NCI-H748 (cell line): Measurements from ENCODE around the gene CUL3.
"Not testable (repeated sequence)": the region's sequence is repeated elsewhere in the genome, so short reads cannot be mapped to it uniquely, and the experiment has no call there.

Experiments used
- DNase-seq: peaks from one replicate; lab custom pipeline; 2025; ENCODE audit not compliant: unreplicated experiment; lab: John Stamatoyannopoulos, UW

The CUL3 gene

DNA sequence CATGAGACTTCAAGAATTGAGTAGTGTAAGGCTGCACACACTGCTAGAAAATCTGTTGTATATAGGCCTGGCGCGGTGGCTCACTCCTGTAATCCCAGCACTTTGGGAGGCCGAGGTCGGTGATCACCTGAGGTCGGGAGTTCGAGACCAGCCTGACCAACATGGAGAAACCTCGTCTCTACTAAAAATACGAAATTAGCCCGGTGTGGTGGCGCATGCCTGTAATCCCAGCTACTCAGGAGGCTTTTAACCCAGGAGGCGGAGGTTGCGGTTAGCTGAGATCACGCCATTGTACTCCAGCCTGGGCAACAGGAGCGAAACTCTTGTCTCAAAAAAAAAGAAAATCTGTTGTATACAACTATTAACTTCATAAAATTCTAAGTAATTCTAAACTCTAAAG, 2.1 kb downstream of the CUL3 start:
- DNase-seq = not testable (repeated sequence)

DNA sequence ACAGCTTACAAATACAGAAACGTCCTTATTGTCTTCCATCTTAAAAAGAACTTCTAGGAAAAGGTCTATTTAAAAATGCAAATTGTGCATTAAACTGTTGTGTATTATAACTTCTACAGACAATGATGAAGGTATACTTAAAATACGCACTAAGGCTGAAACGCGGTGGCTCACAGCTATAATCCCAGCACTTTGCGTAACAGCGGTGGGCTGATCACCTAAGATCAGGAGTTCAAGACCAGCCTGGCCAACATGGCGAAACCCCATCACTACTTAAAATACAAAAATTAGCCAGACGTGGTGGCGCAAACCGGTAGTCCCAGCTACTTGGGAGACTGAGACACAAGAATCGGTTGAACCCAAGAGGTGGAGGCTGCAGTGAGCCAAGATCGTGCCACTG, 4.9 kb downstream of the CUL3 start:
- no peak for DNase-seq

DNA sequence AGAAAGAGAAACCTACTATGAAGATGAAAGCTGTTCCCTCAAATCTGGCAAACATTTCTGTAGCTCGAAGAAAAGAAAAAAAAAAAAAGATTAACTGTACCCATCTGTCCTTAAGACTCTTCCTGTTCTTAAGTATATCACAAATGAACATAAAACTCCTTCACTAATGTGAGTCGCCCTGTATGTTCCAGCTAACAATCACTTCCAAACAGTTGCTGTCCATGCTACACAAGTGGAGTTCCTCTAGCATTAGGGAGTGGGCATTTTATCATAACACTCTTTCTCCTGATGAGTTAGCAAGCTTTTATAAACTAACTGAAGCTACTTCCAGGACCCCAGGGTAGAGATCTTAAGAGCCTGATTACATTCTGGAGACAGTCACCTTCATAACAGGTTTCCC, 5.8 kb downstream of the CUL3 start:
- DNase-seq = no peak

DNA sequence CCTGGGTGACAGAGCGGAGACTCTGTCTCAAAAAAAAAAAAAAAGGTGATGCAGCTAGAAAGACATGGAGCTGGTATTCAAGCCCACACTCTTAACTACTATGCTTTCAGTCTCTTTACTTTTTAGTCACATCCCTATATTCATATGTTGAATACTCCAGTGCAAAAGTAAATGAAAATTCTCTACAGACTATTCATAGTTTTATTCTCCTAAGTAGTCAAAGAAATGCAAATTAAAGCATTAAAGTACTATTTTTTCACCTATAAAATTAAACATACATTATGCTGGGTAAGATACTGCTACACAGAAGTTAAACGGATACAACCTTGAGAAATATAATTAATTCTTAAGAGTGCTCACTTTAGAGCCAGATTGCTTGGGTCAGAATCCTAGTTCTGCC, 7.6 kb downstream of the CUL3 start:
- DNase-seq = no peak

DNA sequence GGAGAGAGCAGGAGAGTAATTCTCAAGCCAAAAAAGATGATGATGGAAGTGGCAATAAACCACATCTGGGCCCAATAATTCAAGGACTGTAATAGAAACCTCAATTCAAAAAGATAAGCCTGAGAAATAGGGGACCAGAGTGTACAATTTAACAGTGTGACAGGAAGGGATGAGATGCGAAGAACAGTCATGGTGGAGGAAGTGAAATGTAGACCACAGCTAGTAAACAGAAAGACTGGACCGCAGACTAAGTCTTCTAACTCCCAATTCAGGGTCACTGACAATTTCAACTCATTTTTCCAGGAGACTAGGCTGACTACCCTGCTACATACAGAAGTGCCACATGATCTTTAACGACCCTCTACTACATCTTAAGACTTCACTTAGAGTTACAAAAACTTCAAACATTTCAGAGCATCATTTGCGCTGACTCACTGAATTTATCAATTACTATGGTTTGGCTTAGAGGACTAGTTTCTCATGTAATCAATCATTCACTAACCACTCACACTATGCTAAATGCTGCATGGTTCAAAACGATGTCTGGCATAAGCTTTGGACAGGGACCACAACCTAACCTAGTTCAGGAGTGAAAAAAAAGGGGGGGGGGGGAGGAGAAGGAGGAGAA, 9.0 kb downstream of the CUL3 start:
- DNase-seq = no peak

DNA sequence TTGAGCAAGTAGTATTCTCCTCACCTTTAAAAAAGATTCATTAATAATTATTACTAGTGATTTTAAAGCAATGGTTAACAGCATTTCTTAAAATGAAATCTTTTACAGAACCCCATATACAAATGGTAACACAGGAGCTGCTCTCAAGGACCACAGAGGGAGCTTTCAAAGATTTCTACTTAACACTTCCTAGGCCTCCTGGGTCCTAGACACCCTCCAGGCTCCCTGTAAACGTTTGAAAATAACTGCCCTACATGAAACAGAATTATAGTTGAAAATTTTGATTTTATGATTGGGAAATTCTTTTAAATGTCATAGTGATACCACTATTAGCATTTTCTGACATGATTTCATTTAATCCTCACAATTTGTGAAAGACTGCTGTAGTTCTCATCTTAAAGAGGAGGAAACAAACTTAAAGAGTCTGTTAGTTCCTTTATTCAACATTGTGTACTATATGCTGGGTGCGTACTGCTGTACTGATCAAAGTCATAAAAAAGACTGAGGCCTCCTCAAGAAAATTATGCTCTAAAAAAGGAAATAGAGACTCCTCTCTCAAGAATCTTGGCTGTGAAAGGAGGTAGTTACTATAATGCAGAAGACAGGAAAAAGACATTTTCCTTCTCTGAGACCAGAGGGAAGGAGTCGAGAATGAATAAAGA, 10.6 kb downstream of the CUL3 start:
- DNase-seq = no peak

DNA sequence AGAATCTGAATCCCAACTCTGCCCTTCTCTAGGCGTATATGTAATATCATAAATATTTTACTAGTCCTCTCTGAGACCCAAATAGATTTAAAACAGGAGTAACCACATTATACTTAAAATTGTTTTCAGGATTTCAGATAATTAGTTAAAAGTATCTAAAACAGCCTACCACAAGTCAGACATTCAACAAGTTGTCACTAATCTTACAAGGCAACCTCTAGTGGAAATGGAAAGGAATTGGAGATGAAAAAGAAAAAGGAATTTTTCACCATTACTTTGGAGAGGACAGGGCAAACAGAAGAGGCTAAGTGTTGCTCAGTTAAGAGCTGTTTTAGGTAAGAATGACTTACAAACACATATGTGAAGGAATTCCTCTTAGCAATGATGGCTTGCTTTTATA, 11.4 kb downstream of the CUL3 start:
- DNase-seq = no peak

DNA sequence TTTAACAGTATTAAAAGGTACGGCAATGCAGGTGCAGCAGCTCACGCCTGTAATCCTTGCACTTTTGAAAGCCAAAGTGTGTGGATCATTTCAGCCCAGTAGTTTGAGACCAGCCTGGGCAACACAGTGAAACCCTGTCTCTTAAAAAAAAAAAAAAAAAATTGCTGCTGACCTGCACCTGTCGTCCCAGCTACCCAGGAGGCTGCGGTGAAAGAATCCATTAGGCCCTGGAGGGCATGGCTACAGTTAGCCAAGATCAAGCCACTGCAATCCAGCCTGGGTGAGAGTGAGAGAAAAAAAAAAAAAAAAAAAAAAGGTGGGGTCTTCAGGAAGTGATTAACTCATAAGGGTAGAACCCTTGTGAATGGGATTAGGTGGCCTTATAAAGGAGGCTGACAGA, 12.8 kb downstream of the CUL3 start:
- DNase-seq = peak; percentile 16

DNA sequence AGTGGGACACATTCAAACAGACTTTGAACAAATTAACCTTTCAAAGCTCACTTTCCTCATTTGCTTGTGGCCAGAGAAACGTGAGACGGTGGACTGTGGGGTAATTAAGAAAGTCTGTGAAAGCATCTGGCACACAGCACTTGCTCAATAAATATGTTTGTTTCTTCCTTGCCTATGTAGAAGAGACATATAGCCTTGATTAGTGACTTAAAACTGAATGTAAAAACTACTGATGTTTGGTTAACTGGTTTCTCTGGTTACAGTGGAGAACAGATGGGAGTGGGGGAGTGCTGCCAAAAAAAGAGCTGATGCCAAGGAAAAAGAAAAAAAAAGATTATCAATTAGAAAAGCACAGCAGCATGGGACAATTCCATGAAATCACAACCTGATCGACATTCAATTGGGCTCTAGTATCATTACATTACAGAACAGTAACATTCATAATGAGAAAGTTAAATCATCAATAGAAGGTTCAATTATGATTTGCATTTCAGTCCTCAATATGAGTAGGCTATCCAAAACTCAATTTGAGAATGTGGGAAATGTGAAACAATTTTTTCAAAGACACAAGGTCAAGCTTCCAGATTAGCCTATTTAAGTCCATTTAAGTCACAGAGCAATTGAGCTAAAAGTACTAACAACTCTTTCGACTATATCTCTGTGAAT, 14.7 kb downstream of the CUL3 start:
- no peak for DNase-seq

DNA sequence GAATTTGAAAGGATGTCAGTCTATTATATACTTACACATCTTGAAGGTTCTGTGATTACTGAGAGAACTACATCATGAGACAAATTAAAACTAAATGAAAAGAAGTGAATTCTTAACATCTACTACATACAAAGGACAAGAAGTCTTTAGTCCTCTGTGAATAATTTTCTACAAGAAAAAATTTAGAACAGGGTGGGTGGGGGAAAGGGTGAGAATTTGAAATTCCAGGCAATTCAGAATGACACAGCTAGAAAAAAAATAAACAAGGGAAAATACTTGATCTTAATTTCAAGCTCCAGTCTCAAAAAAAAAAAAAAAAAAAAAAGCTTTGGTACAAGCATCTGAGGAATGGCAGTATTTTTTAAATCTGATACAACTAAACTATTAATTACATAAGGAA, 15.5 kb downstream of the CUL3 start:
- DNase-seq = no peak

DNA sequence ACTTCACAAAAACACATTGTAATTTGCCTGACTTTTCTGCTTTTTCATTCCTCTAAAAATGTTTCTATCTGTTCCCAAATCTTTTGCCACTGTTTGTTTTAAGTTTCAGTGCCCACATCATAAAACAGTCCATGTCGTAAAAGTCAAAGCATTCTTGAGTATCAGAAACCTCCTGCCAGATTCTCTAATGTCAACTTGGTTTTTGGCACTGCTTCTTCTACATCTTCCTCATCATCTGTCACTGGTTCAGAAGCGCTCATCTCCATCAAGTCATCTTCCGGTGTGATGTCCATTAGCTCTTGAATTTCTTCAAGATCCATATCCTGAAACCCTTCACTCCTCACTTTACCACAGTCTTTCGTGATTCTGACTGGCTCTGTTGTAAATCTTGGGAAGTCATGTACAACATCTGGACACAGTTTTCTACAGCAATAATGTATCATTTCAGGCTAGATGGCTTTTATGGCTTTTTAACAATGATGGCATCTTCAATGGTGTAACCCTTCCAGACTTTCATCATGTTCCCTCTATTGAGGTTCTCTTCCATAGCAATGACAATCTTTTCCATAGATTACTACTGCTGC, 19.6 kb downstream of the CUL3 start:
- no peak for DNase-seq

DNA sequence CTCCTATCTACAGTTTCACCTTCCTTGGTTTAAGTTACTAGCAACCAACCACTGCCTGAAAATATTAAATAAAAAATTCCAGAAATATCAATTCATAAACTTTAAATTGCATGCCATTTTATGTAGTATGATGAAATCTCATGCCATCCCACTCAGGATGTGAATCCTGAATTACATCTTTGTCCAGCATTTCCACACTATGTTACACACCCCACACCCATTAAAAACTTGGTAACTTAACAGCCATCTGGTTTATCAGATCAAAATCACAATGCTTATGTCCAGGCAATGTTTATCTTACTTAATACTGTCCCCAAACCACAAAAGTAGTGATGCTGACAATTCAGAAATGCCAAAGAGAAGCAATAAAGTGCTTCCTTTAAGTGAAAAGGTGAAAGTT, 21.6 kb downstream of the CUL3 start:
- no peak for DNase-seq

DNA sequence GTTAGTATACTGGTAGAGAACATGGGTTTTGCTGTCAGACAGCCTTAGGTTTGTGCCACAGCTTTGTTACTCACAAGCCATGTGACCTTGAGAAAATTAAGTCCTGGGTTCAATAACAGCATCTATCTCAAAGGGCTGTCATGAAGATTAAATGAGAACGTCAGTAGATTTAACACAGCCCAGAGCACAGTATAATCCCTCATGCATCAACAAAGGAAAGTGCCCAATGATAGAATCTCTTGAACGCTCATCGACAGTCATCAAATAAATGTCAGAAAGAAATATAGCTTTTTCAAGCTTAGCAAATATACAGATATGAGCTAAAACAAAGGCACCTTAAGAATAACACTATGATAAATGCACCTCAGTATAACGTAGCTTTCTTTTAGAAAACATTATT, 22.3 kb downstream of the CUL3 start:
- no peak for DNase-seq

DNA sequence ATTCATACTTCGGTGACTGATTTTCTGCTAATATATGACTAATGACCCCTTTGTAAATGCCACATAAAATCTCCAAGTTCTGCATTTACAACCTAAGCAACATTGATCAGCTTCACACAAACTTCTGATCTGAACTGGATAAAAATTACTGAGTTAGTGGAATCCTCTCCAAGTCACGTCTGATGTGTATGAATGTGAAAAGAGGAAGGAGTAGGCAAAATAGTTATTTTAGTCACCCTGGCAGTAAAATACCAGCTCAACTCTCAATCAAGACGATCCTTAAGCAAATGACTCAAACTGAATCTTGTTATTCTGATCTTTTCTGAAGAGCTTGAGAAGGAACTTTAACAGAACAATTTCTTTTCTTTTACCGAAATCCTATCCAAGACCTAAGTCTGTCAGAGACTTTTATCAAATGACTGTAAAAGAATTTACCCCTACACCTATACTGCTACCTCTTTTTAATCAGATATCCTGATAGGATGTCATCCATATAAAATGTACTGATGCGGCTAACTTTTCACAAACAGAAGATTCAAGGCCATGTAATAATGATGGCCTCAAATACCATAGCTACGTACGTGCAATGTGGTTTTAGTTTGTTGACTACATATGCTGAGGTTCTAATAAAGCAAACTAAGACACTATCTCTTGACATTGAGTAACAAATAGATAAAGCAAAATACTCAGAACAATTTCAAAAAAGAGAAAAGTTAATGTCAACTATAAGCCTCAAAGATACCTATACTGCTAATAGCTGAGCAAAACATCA, 23.7 kb downstream of the CUL3 start:
- DNase-seq = no peak

DNA sequence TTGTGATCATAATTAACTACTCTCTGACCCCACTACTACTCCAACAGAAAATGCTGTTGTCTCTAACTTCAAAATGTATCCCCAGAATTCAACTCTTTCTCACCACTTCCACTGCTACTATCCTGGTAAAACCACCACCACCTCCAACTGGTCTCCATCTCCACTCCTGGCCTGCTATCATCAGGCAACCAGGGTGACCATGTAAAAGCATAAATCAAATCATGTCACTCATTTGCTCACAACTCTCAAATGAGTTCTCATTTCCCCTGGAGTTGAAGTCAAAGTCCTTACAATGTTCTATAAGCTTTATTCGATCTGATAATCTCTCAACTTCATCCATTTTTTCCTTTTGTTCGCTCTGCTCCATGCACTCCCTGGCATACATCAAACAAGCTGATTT, 24.6 kb downstream of the CUL3 start:
- no peak for DNase-seq

DNA sequence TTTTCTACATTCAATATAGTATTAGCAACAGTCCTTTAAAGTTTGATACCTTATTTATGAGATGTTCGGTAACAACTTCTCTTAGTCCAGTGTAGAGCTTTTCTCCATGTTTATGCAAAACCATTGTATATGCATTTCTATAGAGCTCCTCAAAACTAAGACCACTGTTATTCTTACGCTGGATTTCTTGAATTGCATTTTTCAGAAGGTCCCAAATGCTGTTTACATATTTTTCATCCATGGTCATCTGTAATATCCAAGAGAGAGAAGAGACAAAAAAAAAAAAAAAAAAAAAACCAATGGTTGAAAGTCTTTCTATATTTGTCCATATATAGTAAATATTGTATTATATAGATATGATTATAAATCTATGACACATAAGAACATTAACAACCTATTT, 27.6 kb downstream of the CUL3 start:
- DNase-seq = no peak

DNA sequence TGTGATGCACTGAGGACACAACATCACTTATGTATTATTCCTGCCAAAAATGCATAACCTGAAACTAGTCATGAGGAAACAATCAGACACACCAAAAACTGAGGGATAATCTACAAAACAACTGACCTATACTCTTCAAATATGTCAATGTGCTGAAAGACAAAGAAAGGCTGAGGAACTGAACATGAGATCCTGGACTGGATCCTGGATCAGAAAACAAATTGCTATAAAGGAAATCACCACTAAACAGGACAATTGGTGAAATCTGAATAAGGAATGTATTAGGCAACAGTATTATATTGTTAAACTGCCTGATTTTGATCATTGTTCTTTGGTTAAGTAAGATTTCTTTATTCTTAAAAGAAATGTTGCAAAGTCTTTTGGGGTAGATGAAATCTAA, 28.8 kb downstream of the CUL3 start:
- no peak for DNase-seq

DNA sequence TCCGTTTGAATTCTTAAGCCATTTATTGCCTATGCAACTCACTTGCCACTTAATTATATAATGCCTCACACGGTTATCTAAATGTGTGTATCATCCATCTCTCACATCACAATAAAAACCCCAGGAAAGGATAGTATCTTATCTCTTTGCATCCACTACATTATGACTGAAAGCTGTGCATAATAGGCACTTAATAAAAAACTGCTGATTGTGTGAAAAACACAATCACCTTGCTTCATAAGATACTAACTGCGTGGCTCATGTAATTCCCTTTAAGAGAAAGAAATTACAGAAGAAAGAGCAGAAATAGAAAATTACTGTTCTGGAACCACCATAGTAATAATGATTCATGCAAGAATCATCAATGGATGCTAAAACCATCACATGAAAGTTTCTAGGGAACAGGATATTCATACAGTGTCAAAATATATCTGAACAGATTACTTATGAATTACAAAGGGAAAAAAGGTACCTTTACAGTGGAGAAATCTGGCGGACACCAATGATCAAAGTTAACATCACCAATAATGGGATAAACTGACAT, 29.3 kb downstream of the CUL3 start:
- DNase-seq = no peak

DNA sequence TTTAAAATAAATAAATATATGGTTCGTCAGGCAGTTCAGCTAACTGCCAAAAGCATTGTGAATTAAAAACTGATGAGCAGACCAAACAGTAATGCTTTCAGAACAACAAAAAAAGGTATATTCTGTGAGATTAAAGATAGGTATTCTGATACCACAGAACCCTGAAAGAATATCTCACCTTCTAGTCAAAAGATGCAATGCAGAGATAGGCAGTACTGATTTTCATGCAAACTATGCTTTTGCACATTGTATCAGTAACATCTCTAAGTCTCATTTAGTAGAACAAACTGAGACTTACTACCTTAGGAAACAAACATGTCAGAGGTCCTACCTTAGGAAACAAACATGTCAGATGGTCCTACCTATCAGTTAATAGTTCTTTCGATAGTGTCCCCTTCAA, 32.4 kb downstream of the CUL3 start:
- no peak for DNase-seq

DNA sequence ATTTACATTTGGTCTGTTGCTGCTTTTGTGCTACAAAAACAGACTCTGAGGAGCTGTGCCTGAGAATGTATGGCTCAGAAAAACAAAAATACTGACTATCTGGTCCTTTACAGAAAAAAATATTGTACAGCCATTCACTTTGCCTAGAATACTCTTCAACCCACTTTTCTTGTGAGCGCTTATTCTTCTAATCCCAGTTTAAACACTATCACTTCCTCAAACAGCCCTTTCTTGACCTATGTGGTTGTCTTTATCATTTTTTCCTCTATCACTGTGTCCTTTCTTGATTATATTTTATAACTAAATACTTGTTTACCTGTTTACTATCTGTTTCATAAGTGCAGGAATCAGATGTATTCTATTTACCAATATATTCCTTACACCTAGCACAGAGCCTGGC, 33.5 kb downstream of the CUL3 start:
- no peak for DNase-seq

DNA sequence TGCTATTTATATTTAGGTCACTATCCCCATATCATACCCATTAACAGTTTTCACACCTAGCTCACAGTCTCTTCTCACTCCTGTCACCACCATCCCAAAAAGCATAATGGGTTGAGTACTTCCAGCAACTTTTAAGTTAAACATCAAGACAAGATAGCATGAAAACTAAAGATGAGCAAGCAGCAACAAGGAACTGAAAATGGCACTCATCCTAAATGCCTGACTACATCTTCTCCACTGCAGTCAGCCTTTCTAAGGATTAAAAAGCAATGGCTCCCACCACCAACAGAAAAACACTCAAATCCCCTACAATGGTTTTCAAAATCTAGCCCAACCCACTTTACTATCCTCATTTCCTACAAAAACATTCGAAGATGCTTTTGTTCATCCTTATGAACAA, 38.2 kb downstream of the CUL3 start:
- no peak for DNase-seq
